DND-41 (cell line): Measurements from ENCODE around the gene TBC1D3L.
"Not testable (repeated sequence)": the region's sequence is repeated elsewhere in the genome, so short reads cannot be mapped to it uniquely, and the experiment has no call there.

Experiments
- CTCF ChIP-seq: IDR thresholded peaks from 2 replicates; pipeline ENCODE4 v1.5.1; 2012; ENCODE audit warnings: borderline replicate concordance, low read length, moderate library complexity, mild to moderate bottlenecking; ENCODE audit not compliant: poor library complexity, severe bottlenecking; ENCODE audit errors: extremely low read depth
- EZH2 ChIP-seq: IDR thresholded peaks from 3 replicates; pipeline ENCODE4 v1.6.1; 2012; ENCODE audit warnings: borderline replicate concordance, low read depth, mild to moderate bottlenecking, moderate library complexity, low read length, inconsistent platforms; ENCODE audit not compliant: severe bottlenecking

DNA sequence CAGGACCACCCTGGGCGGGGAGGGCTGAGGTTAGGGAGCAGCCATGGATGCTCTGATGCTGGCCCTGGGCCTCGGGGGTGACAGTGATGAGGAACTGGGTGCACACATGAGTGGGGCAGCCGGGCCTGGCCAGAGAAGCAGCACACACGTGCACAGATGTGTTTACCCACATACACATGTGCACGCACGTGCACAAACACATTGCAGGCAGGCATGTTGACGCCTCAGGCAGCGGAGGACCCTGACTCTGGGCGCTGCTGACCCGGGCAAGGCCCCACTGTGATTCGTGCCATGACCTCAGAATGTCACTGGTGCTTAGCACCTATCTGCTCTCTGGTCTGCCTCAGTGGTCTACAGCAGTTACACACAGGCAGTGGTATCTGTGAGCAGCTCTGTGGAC lies 14.8 kb upstream of the TBC1D3L start, which contains the start of gene TBC1D3D:
- TF ChIP-seq CTCF, EZH2: not testable (repeated sequence)
